ENCODE data around the gene OSBPL9. TPM values are rescaled to one million over a fixed set of nuclear protein-coding genes. Genes with fewer than 3 reads are reported as not detected.
"Not testable (repeated sequence)": the region's sequence is repeated elsewhere in the genome, so short reads cannot be mapped to it uniquely, and the experiment has no call there.

Gene OSBPL9
- total and polyA plus RNA-seq, 2 experiments from 2014 or later: 71.0 to 288 TPM

GRCh38 chr1:51607681-51608095 is 9.2 kb upstream of the OSBPL9 start:
- Histone ChIP-seq H3K4me1 (ENCODE audit: insufficient read depth) (peaks cover 4% of the 10 kb centered on the region), H2AFZ (no peak overlapping the region), H3K4me2 (no peak overlapping the region), H4K20me1 (ENCODE audit: insufficient read depth, poor library complexity, severe bottlenecking) (no peaks in the 10 kb centered on the region), H3K79me2 (no peaks in the 10 kb centered on the region), H3K4me3 (no peak overlapping the region), H3K36me3 (replicated peaks; ENCODE audit: insufficient read depth, low read depth) (no peaks in the 10 kb centered on the region), H3K27ac (no peak overlapping the region), H3K9me3 (ENCODE audit: low read depth) (no peaks in the 10 kb centered on the region), H3K27me3 (no peaks in the 10 kb centered on the region), H3K9me2 (replicated peaks; ENCODE audit: insufficient read depth) (no peaks in the 10 kb centered on the region)
- no peak for DNase-seq (ENCODE audit: low spot score)
- 58% methylated on average over 6 of the region's 6 CpGs for WGBS (ENCODE audit: low lambda C conversion rate, missing lambda C conversion rate)
- TF ChIP-seq EZH2 (IDR thresholded peaks at IDR 0.05; ENCODE audit: borderline replicate concordance): no peak
- no peak for TF ChIP-seq EZH2phosphoT487 (IDR thresholded peaks at IDR 0.05; ENCODE audit: low read depth, severe bottlenecking, unreplicated experiment)
- no peak for TF ChIP-seq CTCF (IDR thresholded peaks at IDR 0.05; ENCODE audit: poor library complexity)

DNA sequence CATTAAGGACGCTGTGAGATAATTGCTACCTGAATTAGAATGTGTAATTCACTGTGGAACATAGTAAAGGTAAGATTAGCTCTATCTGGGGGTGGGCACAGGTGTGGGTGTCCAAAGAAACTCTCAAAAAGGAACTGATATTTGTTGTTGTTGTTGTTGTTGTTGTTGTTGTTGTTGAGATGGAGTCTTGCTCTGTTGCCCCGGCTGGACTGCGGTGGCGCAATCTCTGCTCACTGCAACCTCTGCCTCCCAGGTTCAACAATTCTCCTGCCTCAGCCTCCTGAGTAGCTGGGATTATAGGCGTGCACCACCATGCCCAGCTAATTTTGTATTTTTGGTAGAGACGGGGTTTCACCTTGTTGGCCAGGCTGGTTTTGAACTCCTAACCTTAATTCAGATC is 6.8 kb upstream of the OSBPL9 start:
- not testable (repeated sequence) for H3K4me1 ChIP-seq (ENCODE audit: insufficient read depth); H3K9me3 ChIP-seq (ENCODE audit: low read depth); H3K4me3 ChIP-seq; H3K36me3 ChIP-seq (replicated peaks; ENCODE audit: insufficient read depth, low read depth); H2AFZ ChIP-seq; H3K4me2 ChIP-seq; H3K9me2 ChIP-seq (replicated peaks; ENCODE audit: insufficient read depth); H3K27ac ChIP-seq; DNase-seq (ENCODE audit: low spot score); H4K20me1 ChIP-seq (ENCODE audit: insufficient read depth, poor library complexity, severe bottlenecking); H3K27me3 ChIP-seq; H3K79me2 ChIP-seq
- 98% methylated on average over 6 of the region's 6 CpGs for WGBS (ENCODE audit: low lambda C conversion rate, missing lambda C conversion rate)

DNA sequence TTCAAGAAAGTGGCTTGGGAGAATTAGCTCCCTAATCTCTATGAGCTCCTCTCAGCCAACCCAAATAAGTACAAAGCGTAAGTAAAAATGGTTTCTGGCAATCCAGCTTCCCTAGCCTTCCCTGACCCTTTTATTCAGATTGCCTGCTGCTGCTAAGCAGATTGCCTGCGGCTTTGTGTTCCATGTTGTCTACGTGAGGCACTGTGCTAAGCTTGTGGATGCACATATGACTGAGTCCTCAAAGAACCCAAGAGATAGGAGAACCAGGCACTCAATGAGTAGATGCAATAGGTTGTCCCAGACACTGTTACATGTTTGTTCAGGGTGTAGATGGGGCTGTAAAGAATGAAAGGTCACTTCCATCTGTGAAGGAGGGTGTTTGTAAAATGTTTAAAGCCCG is 6.3 kb upstream of the OSBPL9 start:
- Histone ChIP-seq H3K4me3 (no peak overlapping the region), H4K20me1 (ENCODE audit: insufficient read depth, poor library complexity, severe bottlenecking) (no peaks in the 10 kb centered on the region), H3K27me3 (no peaks in the 10 kb centered on the region), H2AFZ (no peak overlapping the region), H3K9me2 (replicated peaks; ENCODE audit: insufficient read depth) (no peaks in the 10 kb centered on the region), H3K4me2 (no peak overlapping the region), H3K27ac (no peak overlapping the region), H3K4me1 (ENCODE audit: insufficient read depth) (peaks cover 4% of the 10 kb centered on the region), H3K36me3 (replicated peaks; ENCODE audit: insufficient read depth, low read depth) (no peaks in the 10 kb centered on the region), H3K9me3 (ENCODE audit: low read depth) (no peaks in the 10 kb centered on the region), H3K79me2 (no peaks in the 10 kb centered on the region)
- TF ChIP-seq EZH2 (IDR thresholded peaks at IDR 0.05; ENCODE audit: borderline replicate concordance) (no peak), CTCF (IDR thresholded peaks at IDR 0.05; ENCODE audit: poor library complexity) (no peak), EZH2phosphoT487 (IDR thresholded peaks at IDR 0.05; ENCODE audit: low read depth, severe bottlenecking, unreplicated experiment) (no peak)
- 71% methylated on average over 4 of the region's 4 CpGs for WGBS (ENCODE audit: low lambda C conversion rate, missing lambda C conversion rate)
- DNase-seq (ENCODE audit: low spot score): no peak

DNA sequence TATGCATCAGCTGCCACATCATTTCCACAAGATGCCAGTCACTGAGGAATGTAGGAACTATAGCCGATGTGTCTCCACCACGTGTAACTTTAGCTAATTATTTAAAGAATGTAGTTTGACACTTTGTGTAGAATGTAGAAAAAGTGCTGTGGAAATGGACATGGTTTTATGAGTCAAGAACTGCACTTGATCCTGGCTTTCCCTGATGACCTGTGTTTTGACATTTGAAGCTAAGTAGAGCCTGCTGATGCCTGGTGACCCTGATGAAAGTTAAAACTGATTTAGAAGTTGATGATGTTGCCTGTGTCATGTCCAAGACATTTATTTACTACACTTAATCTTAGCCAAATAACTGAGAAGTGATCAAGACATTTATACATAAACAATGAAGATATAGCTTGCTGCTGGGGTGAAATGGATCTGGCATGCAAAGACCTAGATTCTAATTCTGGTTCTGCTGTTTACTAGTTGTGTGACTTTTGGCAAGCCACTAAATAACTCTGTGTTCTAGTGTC is 4.4 kb upstream of the OSBPL9 start:
- Histone ChIP-seq H3K4me1 (ENCODE audit: insufficient read depth) (peaks cover 4% of the 10 kb centered on the region), H2AFZ (no peak overlapping the region), H3K27ac (no peak overlapping the region), H3K79me2 (peaks cover 4% of the 10 kb centered on the region), H3K36me3 (replicated peaks; ENCODE audit: insufficient read depth, low read depth) (no peaks in the 10 kb centered on the region), H3K4me2 (no peak overlapping the region), H3K9me3 (ENCODE audit: low read depth) (no peaks in the 10 kb centered on the region), H4K20me1 (ENCODE audit: insufficient read depth, poor library complexity, severe bottlenecking) (no peaks in the 10 kb centered on the region), H3K9me2 (replicated peaks; ENCODE audit: insufficient read depth) (no peaks in the 10 kb centered on the region), H3K4me3 (no peak overlapping the region), H3K27me3 (no peaks in the 10 kb centered on the region)
- TF ChIP-seq EZH2 (IDR thresholded peaks at IDR 0.05; ENCODE audit: borderline replicate concordance): no peak
- TF ChIP-seq EZH2phosphoT487 (IDR thresholded peaks at IDR 0.05; ENCODE audit: low read depth, severe bottlenecking, unreplicated experiment): no peak
- no peak for TF ChIP-seq CTCF (IDR thresholded peaks at IDR 0.05; ENCODE audit: poor library complexity)
- DNase-seq (ENCODE audit: low spot score): no peak
- WGBS (ENCODE audit: low lambda C conversion rate, missing lambda C conversion rate): 10% methylated on average over 2 of the region's 2 CpGs
